ENCODE data around the gene PNKP. TPM values are rescaled to one million over a fixed set of nuclear protein-coding genes. Genes with fewer than 3 reads are reported as not detected.

PNKP gene
- total and polyA plus RNA-seq, 10 donors, result 36.6 to 203 (median 108) TPM

GRCh38 chr19:49875857-49876421, 8.6 kb upstream of the PNKP start:
- intact Hi-C loops (cut with DNase I; ENCODE audit: low total_unique reads), result no loop called here
- WGBS, 5 donors, result 0 to 2% (median 1%) methylated on average over 18 to 28 of the region's 28 CpGs
- TF ChIP-seq, protein P1, sequence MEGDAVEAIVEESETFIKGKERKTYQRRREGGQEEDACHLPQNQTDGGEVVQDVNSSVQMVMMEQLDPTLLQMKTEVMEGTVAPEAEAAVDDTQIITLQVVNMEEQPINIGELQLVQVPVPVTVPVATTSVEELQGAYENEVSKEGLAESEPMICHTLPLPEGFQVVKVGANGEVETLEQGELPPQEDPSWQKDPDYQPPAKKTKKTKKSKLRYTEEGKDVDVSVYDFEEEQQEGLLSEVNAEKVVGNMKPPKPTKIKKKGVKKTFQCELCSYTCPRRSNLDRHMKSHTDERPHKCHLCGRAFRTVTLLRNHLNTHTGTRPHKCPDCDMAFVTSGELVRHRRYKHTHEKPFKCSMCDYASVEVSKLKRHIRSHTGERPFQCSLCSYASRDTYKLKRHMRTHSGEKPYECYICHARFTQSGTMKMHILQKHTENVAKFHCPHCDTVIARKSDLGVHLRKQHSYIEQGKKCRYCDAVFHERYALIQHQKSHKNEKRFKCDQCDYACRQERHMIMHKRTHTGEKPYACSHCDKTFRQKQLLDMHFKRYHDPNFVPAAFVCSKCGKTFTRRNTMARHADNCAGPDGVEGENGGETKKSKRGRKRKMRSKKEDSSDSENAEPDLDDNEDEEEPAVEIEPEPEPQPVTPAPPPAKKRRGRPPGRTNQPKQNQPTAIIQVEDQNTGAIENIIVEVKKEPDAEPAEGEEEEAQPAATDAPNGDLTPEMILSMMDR (IDR thresholded peaks at IDR 0.05 in 8 of 11, conservative IDR thresholded peaks at IDR 0.05 in 3 of 11), result no peak
- TF ChIP-seq POLR2AphosphoS5 (IDR thresholded peaks at IDR 0.05), result peak in 2 of 3 donors; percentile 21 to 23
- H3K9me3 ChIP-seq, result no peaks in the 10 kb centered on the region
- peaks cover 9 to 61% (median 19%) of the 10 kb centered on the region in 6 donors for H3K36me3 ChIP-seq
- H3K4me3 ChIP-seq, result peak overlapping the region; percentile 54 to 87 (median 76)
- DNase-seq, result peak; percentile 94
- H3K27ac ChIP-seq, result peak overlapping the region; percentile 96 to 100 (median 99)
- H3K27me3 ChIP-seq (replicated peaks in 1 of 7), result no peaks in the 10 kb centered on the region
- peaks cover 10 to 73% (median 37%) of the 10 kb centered on the region in 6 donors for H3K4me1 ChIP-seq

DNA sequence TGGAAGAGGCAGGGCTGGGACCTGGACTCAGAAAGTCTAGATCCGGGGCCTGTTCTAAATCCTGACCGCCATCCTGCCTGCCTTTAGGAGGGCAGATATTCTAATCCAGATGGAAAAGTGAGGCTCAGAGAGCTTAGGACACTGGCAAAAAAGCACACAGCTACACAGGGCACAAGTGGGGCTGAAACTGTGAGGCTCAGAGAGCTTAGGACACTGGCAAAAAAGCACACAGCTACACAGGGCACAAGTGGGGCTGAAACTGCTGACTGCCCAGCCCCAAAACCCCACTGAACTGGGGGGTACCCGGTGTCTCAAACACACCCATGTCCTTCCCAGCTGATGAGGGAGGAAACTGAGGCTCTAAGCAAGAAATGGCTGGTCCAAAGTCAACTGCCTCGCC, 7.8 kb upstream of the PNKP start:
- TF ChIP-seq, protein P1 (IDR thresholded peaks at IDR 0.05 in 8 of 11, conservative IDR thresholded peaks at IDR 0.05 in 3 of 11), result no peak
- Histone ChIP-seq H3K4me3 (peak overlapping the region in 4 of 8 donors; percentile 79 to 87 (median 86)), H3K27me3 (replicated peaks in 1 of 7) (no peaks in the 10 kb centered on the region), H3K36me3 (peaks cover 3 to 58% (median 11%) of the 10 kb centered on the region in 6 donors), H3K27ac (peak overlapping the region in 6 of 8 donors; percentile 96 to 100 (median 99)), H3K4me1 (peaks cover 16 to 80% (median 43%) of the 10 kb centered on the region in 6 donors), H3K9me3 (no peaks in the 10 kb centered on the region)
- WGBS, 5 donors, result 88 to 91% (median 91%) methylated on average over 4 of the region's 4 CpGs
- no peak for DNase-seq
- intact Hi-C loops (cut with DNase I; ENCODE audit: low total_unique reads), result no loop called here

DNA sequence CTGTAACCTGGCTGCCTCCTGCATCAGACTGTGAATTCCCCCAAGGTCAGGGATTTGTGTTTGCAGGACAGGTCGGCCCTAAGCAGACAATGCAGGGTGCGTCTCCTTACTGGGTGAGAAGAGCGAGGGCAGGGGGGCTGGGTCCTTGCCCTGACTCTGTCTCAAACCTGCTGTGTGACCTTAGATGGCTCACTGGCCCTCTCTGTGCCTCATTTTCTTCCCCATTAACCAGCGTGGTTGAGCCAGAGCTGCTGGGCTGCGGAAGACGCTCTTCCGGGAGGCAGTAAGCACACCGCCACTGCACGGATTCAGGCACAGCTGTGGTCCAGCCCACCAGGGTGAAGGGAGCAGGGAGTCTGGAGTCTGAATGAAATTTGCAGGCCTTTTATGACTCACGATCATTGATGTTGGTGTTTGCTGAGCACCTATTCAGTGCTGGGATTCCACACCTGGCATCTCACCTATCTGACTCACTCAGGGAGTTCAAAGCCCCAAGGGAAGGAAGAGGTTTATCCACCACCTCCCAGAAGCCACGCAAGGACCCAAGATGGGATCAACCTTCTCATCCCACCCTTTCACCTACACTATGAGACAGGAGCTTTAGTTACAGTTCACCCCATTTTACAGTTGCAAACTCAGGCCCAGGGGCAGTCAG, 7.3 kb upstream of the PNKP start:
- Histone ChIP-seq H3K27me3 (replicated peaks in 1 of 7) (no peaks in the 10 kb centered on the region), H3K27ac (peak overlapping the region in 3 of 8 donors; percentile 99 to 100 (median 99)), H3K36me3 (peaks cover 0 to 52% (median 6%) of the 10 kb centered on the region in 6 donors), H3K4me3 (no peak overlapping the region), H3K4me1 (peaks cover 19 to 79% (median 45%) of the 10 kb centered on the region in 6 donors), H3K9me3 (no peaks in the 10 kb centered on the region)
- intact Hi-C loops (cut with DNase I; ENCODE audit: low total_unique reads), result no loop called here
- TF ChIP-seq, protein P1 (IDR thresholded peaks at IDR 0.05 in 8 of 11, conservative IDR thresholded peaks at IDR 0.05 in 3 of 11), result no peak
- TF ChIP-seq POLR2A (IDR thresholded peaks at IDR 0.05), result no peak
- TF ChIP-seq POLR2AphosphoS5 (IDR thresholded peaks at IDR 0.05), result no peak
- DNase-seq, result no peak
- 88 to 96% (median 92%) methylated on average over 10 to 11 of the region's 11 CpGs for WGBS, 5 donors

- Histone ChIP-seq H3K27ac (peak overlapping the region in 2 of 8 donors; percentile 8 to 99), H3K9me3 (no peaks in the 10 kb centered on the region), H3K27me3 (replicated peaks in 1 of 7) (no peaks in the 10 kb centered on the region), H3K36me3 (peaks cover 0 to 44% (median 2%) of the 10 kb centered on the region in 6 donors), H3K4me3 (no peak overlapping the region), H3K4me1 (peaks cover 19 to 76% (median 46%) of the 10 kb centered on the region in 6 donors)
- no peak for TF ChIP-seq POLR2AphosphoS5 (IDR thresholded peaks at IDR 0.05)
- TF ChIP-seq, protein P1 (IDR thresholded peaks at IDR 0.05 in 8 of 11, conservative IDR thresholded peaks at IDR 0.05 in 3 of 11), result no peak
- TF ChIP-seq POLR2A (IDR thresholded peaks at IDR 0.05), result no peak
- 87 to 94% (median 89%) methylated on average over 10 of the region's 10 CpGs for WGBS, 5 donors
- no peak for DNase-seq
- intact Hi-C loops (cut with DNase I; ENCODE audit: low total_unique reads), result no loop called here
Observed at GRCh38 chr19:49873834-49874233, 6.5 kb upstream of the PNKP start.
